ENCODE data around the gene DIS3L2. TPM values are rescaled to one million over a fixed set of nuclear protein-coding genes. Genes with fewer than 3 reads are reported as not detected.

DIS3L2 gene
- total RNA-seq, 2 donors from 2014 or later = 22.6 to 32.3 TPM

- TF ChIP-seq, protein P1, sequence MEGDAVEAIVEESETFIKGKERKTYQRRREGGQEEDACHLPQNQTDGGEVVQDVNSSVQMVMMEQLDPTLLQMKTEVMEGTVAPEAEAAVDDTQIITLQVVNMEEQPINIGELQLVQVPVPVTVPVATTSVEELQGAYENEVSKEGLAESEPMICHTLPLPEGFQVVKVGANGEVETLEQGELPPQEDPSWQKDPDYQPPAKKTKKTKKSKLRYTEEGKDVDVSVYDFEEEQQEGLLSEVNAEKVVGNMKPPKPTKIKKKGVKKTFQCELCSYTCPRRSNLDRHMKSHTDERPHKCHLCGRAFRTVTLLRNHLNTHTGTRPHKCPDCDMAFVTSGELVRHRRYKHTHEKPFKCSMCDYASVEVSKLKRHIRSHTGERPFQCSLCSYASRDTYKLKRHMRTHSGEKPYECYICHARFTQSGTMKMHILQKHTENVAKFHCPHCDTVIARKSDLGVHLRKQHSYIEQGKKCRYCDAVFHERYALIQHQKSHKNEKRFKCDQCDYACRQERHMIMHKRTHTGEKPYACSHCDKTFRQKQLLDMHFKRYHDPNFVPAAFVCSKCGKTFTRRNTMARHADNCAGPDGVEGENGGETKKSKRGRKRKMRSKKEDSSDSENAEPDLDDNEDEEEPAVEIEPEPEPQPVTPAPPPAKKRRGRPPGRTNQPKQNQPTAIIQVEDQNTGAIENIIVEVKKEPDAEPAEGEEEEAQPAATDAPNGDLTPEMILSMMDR (IDR thresholded peaks at IDR 0.05) = no peak
- H3K9ac ChIP-seq (ENCODE audit: low read depth in 2 of 2, low read length in 2 of 2) = no peak overlapping the region
- no peak for DNase-seq
- H3K4me1 ChIP-seq = no peaks in the 10 kb centered on the region
- no peak overlapping the region for H3K27ac ChIP-seq
- intact Hi-C loops (cut with DNase I) = no loop called here
- no peaks in the 10 kb centered on the region for H3K27me3 ChIP-seq
- H3K9me3 ChIP-seq = no peaks in the 10 kb centered on the region
- no peak overlapping the region for H3K4me3 ChIP-seq
- no peaks in the 10 kb centered on the region for H3K36me3 ChIP-seq
Observed at GRCh38 chr2:232249096-232249495, 287.6 kb downstream of the DIS3L2 start.

DNA sequence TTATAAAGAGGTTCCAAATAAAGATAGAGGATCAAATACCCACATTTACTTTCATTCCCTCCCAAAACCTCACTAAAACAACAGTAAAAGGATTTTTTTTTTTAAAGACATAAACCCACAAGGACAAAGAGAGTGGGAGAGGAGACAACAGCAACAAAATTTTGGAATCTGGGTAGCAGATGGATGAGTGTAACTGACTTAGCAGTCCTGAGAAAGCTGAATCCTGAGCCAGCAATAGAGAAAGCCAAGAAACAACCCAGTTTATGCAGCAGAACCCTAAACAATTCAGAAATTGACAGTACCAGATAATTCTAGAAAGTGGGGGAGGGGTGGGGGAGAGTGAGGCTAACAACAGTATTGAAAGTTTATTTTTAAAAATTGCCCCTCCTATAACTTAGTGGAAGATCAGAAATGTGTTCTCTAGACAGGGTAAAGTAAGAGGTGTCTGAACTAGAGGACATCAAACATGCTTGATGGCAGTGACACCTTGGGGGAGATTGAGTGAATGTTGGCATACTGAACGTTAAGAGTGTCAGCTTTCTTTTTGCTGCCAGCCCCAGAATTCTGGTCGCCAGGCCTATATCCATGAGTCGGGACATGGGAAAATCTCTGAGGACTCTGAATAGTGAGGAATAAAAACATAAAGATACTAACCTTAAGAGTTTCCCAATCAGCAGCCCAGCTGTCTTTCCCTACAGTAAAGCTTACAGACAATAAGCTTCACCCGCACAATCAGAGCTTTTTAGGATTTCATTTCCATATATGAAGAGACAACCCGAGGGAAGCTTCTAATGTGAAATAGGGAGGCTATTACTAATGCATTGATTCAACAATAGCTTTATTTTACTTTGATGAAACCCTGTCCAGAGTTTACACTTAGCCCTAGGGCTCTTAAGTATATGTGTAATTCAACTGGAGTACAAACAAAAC is 289.0 kb downstream of the DIS3L2 start:
- Histone ChIP-seq H3K9ac (ENCODE audit: low read depth in 2 of 2, low read length in 2 of 2) (no peak overlapping the region), H3K4me3 (no peak overlapping the region), H3K4me1 (no peaks in the 10 kb centered on the region), H3K27ac (no peak overlapping the region), H3K27me3 (no peaks in the 10 kb centered on the region), H3K9me3 (no peaks in the 10 kb centered on the region), H3K36me3 (no peaks in the 10 kb centered on the region)
- no peak for DNase-seq
- intact Hi-C loops (cut with DNase I) = no loop called here
- TF ChIP-seq, protein P1 (IDR thresholded peaks at IDR 0.05) = no peak

- H3K36me3 ChIP-seq = no peaks in the 10 kb centered on the region
- TF ChIP-seq, protein P1 (IDR thresholded peaks at IDR 0.05) = no peak
- intact Hi-C loops (cut with DNase I) = no loop called here
- DNase-seq = no peak
- H3K27ac ChIP-seq = no peak overlapping the region
- H3K27me3 ChIP-seq = no peaks in the 10 kb centered on the region
- no peak overlapping the region for H3K4me3 ChIP-seq
- H3K9ac ChIP-seq (ENCODE audit: low read depth in 2 of 2, low read length in 2 of 2) = no peak overlapping the region
- no peaks in the 10 kb centered on the region for H3K4me1 ChIP-seq
- H3K9me3 ChIP-seq = no peaks in the 10 kb centered on the region
Observed at GRCh38 chr2:232255033-232255432, 293.5 kb downstream of the DIS3L2 start.

GRCh38 chr2:232260075-232260474 is 298.6 kb downstream of the DIS3L2 start:
- Histone ChIP-seq H3K9ac (ENCODE audit: low read depth in 2 of 2, low read length in 2 of 2) (no peak overlapping the region), H3K9me3 (no peaks in the 10 kb centered on the region), H3K36me3 (no peaks in the 10 kb centered on the region), H3K4me3 (no peak overlapping the region), H3K27me3 (no peaks in the 10 kb centered on the region), H3K4me1 (no peaks in the 10 kb centered on the region), H3K27ac (no peak overlapping the region)
- DNase-seq = no peak
- TF ChIP-seq, protein P1 (IDR thresholded peaks at IDR 0.05) = no peak
- intact Hi-C loops (cut with DNase I) = no loop called here

DNA sequence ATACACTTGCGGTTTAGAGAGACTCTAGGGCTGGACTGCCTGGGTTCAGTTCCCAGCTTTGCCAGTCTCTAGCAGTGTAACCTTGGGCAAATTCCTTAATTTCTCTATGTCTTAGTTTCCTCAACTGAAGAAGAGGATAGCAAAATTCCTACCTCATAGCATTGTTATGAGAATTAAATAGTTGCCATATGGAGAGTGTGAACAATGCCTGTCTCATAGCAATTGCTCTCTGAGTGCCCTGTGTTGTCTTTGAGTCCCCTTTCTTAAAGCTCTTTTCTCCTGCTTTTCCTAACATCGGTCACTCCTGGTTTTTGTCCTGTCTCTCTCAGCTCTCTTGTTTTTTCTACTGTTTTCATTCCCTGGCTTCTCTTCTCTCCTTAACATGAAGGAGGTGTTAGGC is 300.3 kb downstream of the DIS3L2 start:
- intact Hi-C loops (cut with DNase I) = no loop called here
- no peak for DNase-seq
- H3K9ac ChIP-seq (ENCODE audit: low read depth in 2 of 2, low read length in 2 of 2) = no peak overlapping the region
- H3K4me1 ChIP-seq = no peaks in the 10 kb centered on the region
- H3K27ac ChIP-seq = no peak overlapping the region
- H3K4me3 ChIP-seq = no peak overlapping the region
- no peaks in the 10 kb centered on the region for H3K36me3 ChIP-seq
- TF ChIP-seq, protein P1 (IDR thresholded peaks at IDR 0.05) = no peak
- H3K27me3 ChIP-seq = no peaks in the 10 kb centered on the region
- H3K9me3 ChIP-seq = no peaks in the 10 kb centered on the region
